GM12878 (cell line): Measurements from ENCODE around the gene CCDC57. TPM values are rescaled to one million over a fixed set of nuclear protein-coding genes. Genes with fewer than 3 reads are reported as not detected.
A peak's percentile ranks its signal among the peaks of the same experiment; 100 is the strongest.

Source experiments
- ATF3 ChIP-seq: IDR thresholded peaks from 2 replicates; pipeline ENCODE4 v1.6.1; 2011; ENCODE audit warnings: low read depth, mild to moderate bottlenecking, low read length, moderate library complexity, borderline replicate concordance; ENCODE audit errors: extremely low read depth
- CBX3 ChIP-seq: fragments of 200-600 bp; sonication (generic); IDR thresholded peaks from 2 replicates; pipeline ENCODE4 v1.6.1; 2016; ENCODE audit warnings: low read depth, borderline replicate concordance
- CHD2 ChIP-seq: IDR thresholded peaks from 2 replicates; pipeline ENCODE4 v1.6.1; 2011; ENCODE audit warnings: low read depth, low read length, improper control_type of control experiment, borderline replicate concordance
- CREM ChIP-seq: IDR thresholded peaks from 2 replicates; pipeline ENCODE4 v1.6.1; 2014; ENCODE audit warnings: antibody characterized with exemption, low read depth
- EGR1 ChIP-seq, 2 experiments: IDR thresholded peaks; 1 replicate in 1 of 2; 2 replicates in 1 of 2; pipeline ENCODE4 v1.6.1; 2011 to 2012; ENCODE audit warnings: low read depth in 2 of 2, low read length in 2 of 2, borderline replicate concordance in 1 of 2, mild to moderate bottlenecking in 1 of 2, moderate library complexity in 1 of 2
- EP300 ChIP-seq, 2 experiments: fragments of 150-350 bp in 1 of 2; IDR thresholded peaks; 2 replicates each; pipeline ENCODE4 v1.6.1; 2011 to 2012; ENCODE audit warnings: low read depth in 2 of 2, low read length in 2 of 2, borderline replicate concordance in 1 of 2, improper control_type of control experiment in 1 of 2, inconsistent platforms in 1 of 2; ENCODE audit not compliant: control insufficient read depth in 1 of 2
- ESRRA ChIP-seq: IDR thresholded peaks from 2 replicates; pipeline ENCODE4 v1.6.1; 2012; ENCODE audit warnings: mild to moderate bottlenecking, low read length, improper control_type of control experiment
- FOS ChIP-seq: IDR thresholded peaks from 3 replicates; pipeline ENCODE4 v1.6.1; 2011; ENCODE audit warnings: borderline replicate concordance; ENCODE audit not compliant: insufficient read length; ENCODE audit errors: extremely low read depth
- FOXM1 ChIP-seq: IDR thresholded peaks from 2 replicates; pipeline ENCODE4 v1.6.1; 2012; ENCODE audit warnings: low read depth, mild to moderate bottlenecking, inconsistent platforms, low read length, moderate library complexity
- HDAC6 ChIP-seq: fragments of 200-600 bp; sonication (generic); IDR thresholded peaks from one replicate; pipeline ENCODE4 v1.8.0; 2017; ENCODE audit warnings: antibody characterized with exemption; ENCODE audit not compliant: unreplicated experiment
- HSF1 ChIP-seq: fragments of 150-350 bp; IDR thresholded peaks from 2 replicates; pipeline ENCODE4 v1.6.1; 2014; ENCODE audit warnings: mild to moderate bottlenecking, low read depth, low read length
- IKZF2 ChIP-seq, 2 experiments: fragments of 450-650 bp; IDR thresholded peaks; 2 replicates each; pipeline ENCODE4 v1.6.1; 2017; ENCODE audit warnings: mild to moderate bottlenecking in 2 of 2, moderate library complexity in 2 of 2
- JUND ChIP-seq: IDR thresholded peaks from 2 replicates; pipeline ENCODE4 v1.6.1; 2012; ENCODE audit warnings: low read depth, mild to moderate bottlenecking, low read length, improper control_type of control experiment, moderate library complexity
- KDM1A ChIP-seq: fragments of 200-600 bp; sonication (generic); IDR thresholded peaks from 2 replicates; pipeline ENCODE4 v1.6.1; 2016; ENCODE audit warnings: borderline replicate concordance
- MEF2B ChIP-seq: fragments of 450-650 bp; IDR thresholded peaks from 2 replicates; pipeline ENCODE4 v1.6.1; 2018; ENCODE audit warnings: mild to moderate bottlenecking, moderate library complexity; ENCODE audit not compliant: partially characterized antibody, poor library complexity, severe bottlenecking
- MTA2 ChIP-seq: fragments of 450-650 bp; IDR thresholded peaks from 2 replicates; pipeline ENCODE4 v1.6.1; 2016; ENCODE audit warnings: low read depth, mild to moderate bottlenecking, moderate library complexity
- MXI1 ChIP-seq: fragments of 150-350 bp; IDR thresholded peaks from 2 replicates; pipeline ENCODE4 v1.6.1; 2011; ENCODE audit warnings: low read depth, mild to moderate bottlenecking, inconsistent platforms, low read length, improper control_type of control experiment
- MYC ChIP-seq: IDR thresholded peaks from 2 replicates; pipeline ENCODE4 v1.6.1; 2011; ENCODE audit warnings: mild to moderate bottlenecking, low read length, moderate library complexity, inconsistent platforms; ENCODE audit not compliant: insufficient read depth, insufficient replicate concordance, insufficient read length, severe bottlenecking
- POLR2A ChIP-seq: IDR thresholded peaks from 2 replicates; pipeline ENCODE4 v1.6.1; 2011; ENCODE audit warnings: low read depth, mild to moderate bottlenecking, low read length
- POLR2AphosphoS2 ChIP-seq: IDR thresholded peaks from 2 replicates; pipeline ENCODE4 v1.6.1; 2011; ENCODE audit warnings: low read depth, mild to moderate bottlenecking, low read length, improper control_type of control experiment, moderate library complexity
- RB1 ChIP-seq: fragments of 450-650 bp; formaldehyde crosslinking; IDR thresholded peaks from 2 replicates; pipeline ENCODE4 v1.6.1; 2017; ENCODE audit warnings: mild to moderate bottlenecking, borderline replicate concordance
- RBBP5 ChIP-seq: fragments of 200-600 bp; sonication (generic); conservative IDR thresholded peaks from 2 replicates; pipeline ENCODE4 v1.6.1; 2016
- SMAD5 ChIP-seq: IDR thresholded peaks from 2 replicates; pipeline ENCODE4 v1.6.1; 2016; ENCODE audit warnings: antibody characterized with exemption, low read depth
- SPI1 ChIP-seq: IDR thresholded peaks from 2 replicates; pipeline ENCODE4 v1.6.1; 2011; ENCODE audit warnings: low read depth, mild to moderate bottlenecking, low read length, moderate library complexity, borderline replicate concordance; ENCODE audit not compliant: insufficient read depth
- SUZ12 ChIP-seq: fragments of 200-600 bp; sonication (generic); IDR thresholded peaks from one replicate; pipeline ENCODE4 v1.6.1; 2018; ENCODE audit warnings: antibody characterized with exemption, mild to moderate bottlenecking; ENCODE audit not compliant: unreplicated experiment
- TAF1 ChIP-seq: IDR thresholded peaks from 2 replicates; pipeline ENCODE4 v1.6.1; 2011; ENCODE audit warnings: mild to moderate bottlenecking, low read depth, low read length, borderline replicate concordance
- TBL1XR1 ChIP-seq: IDR thresholded peaks from 2 replicates; pipeline ENCODE4 v1.6.1; 2012; ENCODE audit warnings: low read depth, low read length, improper control_type of control experiment
- USF2 ChIP-seq: IDR thresholded peaks from 2 replicates; pipeline ENCODE4 v1.6.1; 2011; ENCODE audit warnings: low read depth, low read length, improper control_type of control experiment, borderline replicate concordance
- ZBED1 ChIP-seq: IDR thresholded peaks from 2 replicates; pipeline ENCODE4 v1.6.1; 2016; ENCODE audit warnings: borderline replicate concordance
- polyA plus RNA-seq, 11 experiments: library from polyadenylated mRNA; depleted of rRNA in 4 of 11; unstranded in 6 of 11; stranded (reverse) in 5 of 11; fragments of >200 nt; fragmentation: Nextera tagmentation in 4 of 11; fragmentation: Illumina TruSeq in 1 of 11; extraction: Ambion mirVana in 4 of 11; extraction: Trizol in 1 of 11; gene quantifications; 1 replicate in 1 of 11; 2 replicates in 10 of 11; pipeline versions ENCODE4 v1.2.1 to v1.2.3, GENCODE V29; 2011 to 2016; ENCODE audit warnings: inconsistent platforms in 2 of 11, missing spikeins in 2 of 11, low read depth in 1 of 11
- total RNA-seq, 4 experiments: library from RNA; depleted of rRNA in 3 of 4; stranded (reverse); fragments of >200 nt in 3 of 4; fragmentation: Illumina TruSeq in 1 of 4; extraction: Trizol in 1 of 4; gene quantifications; 2 replicates each; pipeline versions ENCODE4 v1.2.1 to v1.2.3, GENCODE V29; 2013 to 2021

Gene CCDC57
- total and polyA plus RNA-seq, 10 of the 15 experiments (the other 5 are each of a cell fraction or from before 2014, with no cell fraction given): 5.4 to 123 (median 45.8) TPM

- TF ChIP-seq SPI1: no peak
- TF ChIP-seq CHD2: no peak
- no peak for TF ChIP-seq RB1
- TF ChIP-seq POLR2A: peak; percentile 68
- no peak for TF ChIP-seq TAF1
- no peak for TF ChIP-seq EP300 (IDR thresholded peaks at IDR 0.05; ENCODE audit: borderline replicate concordance in 1 of 2, control insufficient read depth in 1 of 2, low read depth in 2 of 2, low read length in 2 of 2)
- TF ChIP-seq MXI1: no peak
- TF ChIP-seq CBX3: no peak
- no peak for TF ChIP-seq USF2
- TF ChIP-seq EGR1 (IDR thresholded peaks at IDR 0.05; ENCODE audit: borderline replicate concordance in 1 of 2, low read depth in 2 of 2, low read length in 2 of 2): no peak
- TF ChIP-seq ESRRA: no peak
- TF ChIP-seq RBBP5: no peak
- no peak for TF ChIP-seq MEF2B
- TF ChIP-seq SUZ12: no peak
- peak; percentile 44 for TF ChIP-seq HDAC6
- no peak for TF ChIP-seq MYC
- TF ChIP-seq ZBED1: no peak
- TF ChIP-seq CREM: no peak
- TF ChIP-seq MTA2: no peak
- no peak for TF ChIP-seq KDM1A
- TF ChIP-seq TBL1XR1: no peak
- no peak; the same call in 1 of the 2 replicates for TF ChIP-seq POLR2AphosphoS2
- no peak for TF ChIP-seq IKZF2 (IDR thresholded peaks at IDR 0.05)
- no peak for TF ChIP-seq FOXM1
- TF ChIP-seq HSF1: no peak
- no peak for TF ChIP-seq ATF3
- TF ChIP-seq SMAD5: no peak
- no peak for TF ChIP-seq FOS
- no peak for TF ChIP-seq JUND
These were observed 31.9 kb upstream of the CCDC57 start (continued) for GRCh38 chr17:82244413-82245133.
